H1 (cell line): ENCODE measurements around the gene FBLN2. TPM values are rescaled to one million over a fixed set of nuclear protein-coding genes. Genes with fewer than 3 reads are reported as not detected.

Experiments
- CTCF ChIA-PET: fragments of 300-600 bp; sonication (Branson Sonifier 250); formaldehyde crosslinking; loops from one replicate; lab custom pipeline; 2021; ENCODE audit not compliant: partially characterized antibody; lab: Charles Lee
- POLR2A ChIA-PET: fragments of 300-600 bp; sonication (Branson Sonifier 250); formaldehyde crosslinking; loops from one replicate; lab custom pipeline; 2021; ENCODE audit warnings: inconsistent platforms; ENCODE audit not compliant: partially characterized antibody; lab: Charles Lee
- DNase-seq, 2 experiments: peaks; one replicate each; pipeline versions ENCODE4 v3.0.0 to v3.0.0-alpha.2; 2010 to 2022; ENCODE audit warnings: low spot score in 2 of 2, low read depth in 1 of 2, mixed read lengths in 1 of 2
- FAIRE-seq: peaks from 2 replicates; lab custom pipeline; 2011; peaks lifted over from hg19 to GRCh38; lab: Jason Lieb, UNC
- H2AFZ ChIP-seq: 2 replicates; pipeline ENCODE4 v1.8.1; 2012; ENCODE audit warnings: low read length, inconsistent platforms
- H2AK5ac ChIP-seq: 2 replicates; pipeline ENCODE4 v1.6.1; 2013; ENCODE audit warnings: low read depth, low read length
- H2BK120ac ChIP-seq: replicated peaks from 2 replicates; pipeline ENCODE3; 2013; ENCODE audit warnings: low read depth, low read length, inconsistent platforms
- H2BK12ac ChIP-seq: 2 replicates; pipeline ENCODE4 v1.6.1; 2013; ENCODE audit warnings: low read depth, low read length
- H2BK15ac ChIP-seq: 2 replicates; pipeline ENCODE4 v1.6.1; 2013; ENCODE audit warnings: low read length
- H2BK20ac ChIP-seq: 2 replicates; pipeline ENCODE4 v1.6.1; 2013; ENCODE audit warnings: low read length
- H2BK5ac ChIP-seq: 2 replicates; pipeline ENCODE4 v1.6.1; 2013; ENCODE audit warnings: low read depth, low read length
- H3K14ac ChIP-seq: 2 replicates; pipeline ENCODE4 v1.6.1; 2013; ENCODE audit warnings: inconsistent platforms; ENCODE audit not compliant: insufficient read length
- H3K18ac ChIP-seq: 2 replicates; pipeline ENCODE4 v1.6.1; 2013; ENCODE audit warnings: low read length; ENCODE audit errors: extremely low read depth
- H3K23ac ChIP-seq: 2 replicates; pipeline ENCODE4 v1.6.1; 2013; ENCODE audit warnings: inconsistent platforms; ENCODE audit not compliant: insufficient read length
- H3K23me2 ChIP-seq: 2 replicates; pipeline ENCODE4 v1.6.1; 2013; ENCODE audit warnings: low read depth, low read length
- H3K27ac ChIP-seq: 2 replicates; pipeline ENCODE4 v1.6.1; 2011; ENCODE audit warnings: low read depth, low read length, inconsistent platforms
- H3K27me3 ChIP-seq, 4 experiments: replicated peaks in 1 of 4; 1 replicate in 1 of 4; 2 replicates in 3 of 4; pipeline versions ENCODE4 v1.6.1 to v1.8.1; 2011 to 2013; ENCODE audit warnings: low read length in 3 of 4, mild to moderate bottlenecking in 3 of 4, inconsistent platforms in 2 of 4, mixed read lengths in 2 of 4, moderate library complexity in 1 of 4; ENCODE audit not compliant: control insufficient read depth in 3 of 4, insufficient read depth in 3 of 4; ENCODE audit errors: extremely low read depth in 1 of 4
- H3K36me3 ChIP-seq, 4 experiments: 2 replicates each; pipeline versions ENCODE4 v1.6.1 to v1.8.1; 2011 to 2013; ENCODE audit warnings: mild to moderate bottlenecking in 4 of 4, low read length in 3 of 4, moderate library complexity in 2 of 4, control low read depth in 1 of 4, inconsistent platforms in 1 of 4; ENCODE audit not compliant: insufficient read depth in 4 of 4, control insufficient read depth in 2 of 4
- H3K4ac ChIP-seq: replicated peaks from 2 replicates; pipeline ENCODE3; 2013; ENCODE audit warnings: low read length, low read depth, mixed read lengths, inconsistent platforms; ENCODE audit not compliant: insufficient read length
- H3K4me1 ChIP-seq, 4 experiments: replicated peaks in 1 of 4; 1 replicate in 1 of 4; 2 replicates in 3 of 4; pipeline versions ENCODE4 v1.6.1 to v1.8.1; 2011 to 2013; ENCODE audit warnings: low read length in 3 of 4, inconsistent platforms in 2 of 4, mixed read lengths in 1 of 4; ENCODE audit not compliant: insufficient read depth in 4 of 4, control insufficient read depth in 3 of 4
- H3K4me2 ChIP-seq, 2 experiments: 2 replicates each; pipeline versions ENCODE4 v1.6.1 to v1.8.1; 2011 to 2013; ENCODE audit warnings: low read depth in 2 of 2, low read length in 2 of 2, control low read depth in 1 of 2, inconsistent platforms in 1 of 2, mild to moderate bottlenecking in 1 of 2; ENCODE audit not compliant: insufficient read depth in 1 of 2
- H3K4me3 ChIP-seq, 4 experiments: fragments of 200-600, 300-600 bp in 1 of 4; sonication (generic), shearing (Covaris generic), sonication (Bioruptor Twin) in 1 of 4; 2 replicates each; pipeline versions ENCODE4 v1.5.1 to v1.8.1; 2011 to 2016; ENCODE audit warnings: low read length in 4 of 4, low read depth in 3 of 4, control low read depth in 2 of 4, inconsistent platforms in 2 of 4, mild to moderate bottlenecking in 2 of 4, mixed read lengths in 1 of 4, moderate library complexity in 1 of 4; ENCODE audit not compliant: insufficient read depth in 2 of 4; ENCODE audit errors: extremely low read depth in 1 of 4
- H3K56ac ChIP-seq: replicated peaks from 2 replicates; pipeline ENCODE3; 2013; ENCODE audit warnings: low read depth, mild to moderate bottlenecking, mixed read lengths, low read length, inconsistent platforms; ENCODE audit not compliant: insufficient read length
- H3K79me1 ChIP-seq: 2 replicates; pipeline ENCODE4 v1.6.1; 2013; ENCODE audit warnings: low read depth, low read length, control low read depth
- H3K79me2 ChIP-seq, 2 experiments: 2 replicates each; pipeline versions ENCODE4 v1.6.1 to v1.8.1; 2012 to 2013; ENCODE audit warnings: low read length in 2 of 2, mild to moderate bottlenecking in 2 of 2, inconsistent platforms in 1 of 2; ENCODE audit not compliant: insufficient read depth in 2 of 2, control insufficient read depth in 1 of 2
- H3K9ac ChIP-seq, 4 experiments: replicated peaks in 1 of 4; 1 replicate in 1 of 4; 2 replicates in 3 of 4; pipeline versions ENCODE4 v1.6.1 to v1.8.1; 2011 to 2013; ENCODE audit warnings: low read depth in 3 of 4, low read length in 3 of 4, control low read depth in 2 of 4, mild to moderate bottlenecking in 2 of 4, moderate library complexity in 2 of 4, inconsistent platforms in 1 of 4; ENCODE audit errors: extremely low read depth in 1 of 4
- H3K9me3 ChIP-seq, 2 experiments: 2 replicates each; pipeline versions ENCODE4 v1.6.1 to v1.8.1; 2012 to 2013; ENCODE audit warnings: mild to moderate bottlenecking in 2 of 2, moderate library complexity in 2 of 2, control low read depth in 1 of 2, inconsistent platforms in 1 of 2, low read depth in 1 of 2, low read length in 1 of 2, mixed read lengths in 1 of 2; ENCODE audit not compliant: insufficient read depth in 2 of 2
- H4K20me1 ChIP-seq, 2 experiments: replicated peaks in 1 of 2; 2 replicates each; pipeline versions ENCODE3 to v1.8.1; 2011 to 2013; ENCODE audit warnings: inconsistent platforms in 2 of 2, low read length in 2 of 2, mild to moderate bottlenecking in 1 of 2; ENCODE audit not compliant: insufficient read depth in 2 of 2, control insufficient read depth in 1 of 2
- H4K5ac ChIP-seq: 2 replicates; pipeline ENCODE4 v1.6.1; 2013; ENCODE audit warnings: low read length, low read depth, mixed read lengths, inconsistent platforms; ENCODE audit not compliant: insufficient read length
- H4K8ac ChIP-seq: 2 replicates; pipeline ENCODE4 v1.8.0; 2013; ENCODE audit warnings: mild to moderate bottlenecking, moderate library complexity, low read length, inconsistent platforms; ENCODE audit not compliant: insufficient read depth; ENCODE audit errors: extremely low read depth
- H4K91ac ChIP-seq: replicated peaks from 2 replicates; pipeline ENCODE3; 2013; ENCODE audit warnings: low read length, mixed read lengths, inconsistent platforms; ENCODE audit not compliant: insufficient read length
- BCL11A ChIP-seq, 2 experiments: IDR thresholded peaks; one replicate each; pipeline ENCODE4 v1.6.1; 2011; ENCODE audit warnings: low read depth in 2 of 2, low read length in 2 of 2, mild to moderate bottlenecking in 2 of 2
- KDM4A ChIP-seq: IDR thresholded peaks from one replicate; pipeline ENCODE4 v1.7.1; 2012; ENCODE audit warnings: low read depth, mild to moderate bottlenecking, moderate library complexity, low read length, inconsistent platforms; ENCODE audit not compliant: severe bottlenecking
- KDM5A ChIP-seq: fragments of 200-600 bp; IDR thresholded peaks from 2 replicates; pipeline ENCODE4 v1.7.1; 2012; ENCODE audit warnings: mild to moderate bottlenecking, low read length, inconsistent platforms, mixed read lengths
- POLR2AphosphoS5 ChIP-seq: IDR thresholded peaks from 2 replicates; pipeline ENCODE4 v1.6.1; 2011; ENCODE audit warnings: low read depth, low read length
- RNF2 ChIP-seq: fragments of 200-900, 300-1000 bp; sonication (generic); IDR thresholded peaks from 2 replicates; pipeline ENCODE4 v1.7.1; 2016; ENCODE audit warnings: borderline replicate concordance, low read depth, mild to moderate bottlenecking, antibody characterized with exemption, low read length; ENCODE audit not compliant: poor library complexity, severe bottlenecking; ENCODE audit errors: missing control alignments
- TEAD4 ChIP-seq: IDR thresholded peaks from 2 replicates; pipeline ENCODE4 v1.6.1; 2012; ENCODE audit warnings: low read depth, low read length, inconsistent platforms, mixed read lengths
- ZNF274 ChIP-seq: IDR thresholded peaks from 2 replicates; pipeline ENCODE4 v1.7.0; 2012; ENCODE audit warnings: low read length, borderline replicate concordance; ENCODE audit errors: extremely low read depth
- WGBS, 2 experiments: shearing (Covaris generic) in 1 of 2; methylation state at CpG; one replicate each; pipeline versions ENCODE4 v1.1.6 to v1.1.7; 2013 to 2015; ENCODE audit warnings: low lambda C conversion rate in 2 of 2, mixed read lengths in 2 of 2, inconsistent platforms in 1 of 2, low coverage in 1 of 2, missing lambda C conversion rate in 1 of 2; ENCODE audit not compliant: insufficient replicate concordance in 2 of 2, insufficient coverage in 1 of 2, insufficient read length in 1 of 2; ENCODE audit errors: extremely low coverage in 1 of 2, missing lambda C conversion rate in 1 of 2; 5-methylcytosine and 5-hydroxymethylcytosine counted together
- polyA plus RNA-seq, 7 experiments: library from polyadenylated mRNA; depleted of rRNA in 3 of 7; stranded (reverse) in 5 of 7; unstranded in 2 of 7; fragments of >200 nt in 5 of 7; fragments of 200-250 nt in 2 of 7; gene quantifications; 1 replicate in 5 of 7; 2 replicates in 1 of 7; 4 replicates in 1 of 7; pipeline versions ENCODE4 v1.2.1 to v1.2.3, GENCODE V29; 2011 to 2013; ENCODE audit warnings: missing spikeins in 2 of 7, mixed read lengths in 2 of 7
- total RNA-seq: library from RNA; stranded (reverse); fragmentation: NEBNext Ultra II Directional; extraction: Animal tissue kit (Norgen Biotek cat#: 25700); gene quantifications from 2 replicates; pipeline ENCODE4 v1.2.1, GENCODE V29; 2021

FBLN2 gene
- total and polyA plus RNA-seq, 2 of the 8 experiments (the other 6 are each of a cell fraction or from before 2014, with no cell fraction given) = 17.4 to 24.2 TPM

GRCh38 chr3:13580256-13581023 lies 31.5 kb downstream of the FBLN2 start:
- Histone ChIP-seq H3K4me1 (peaks cover 0 to 9% (median 1%) of the 10 kb centered on the region in 4 experiments; a peak in 3 of 7 replicates), H3K27me3 (no peaks in the 10 kb centered on the region; a peak in 1 of 7 replicates), H3K36me3 (no peaks in the 10 kb centered on the region), H3K56ac (no peak overlapping the region), H3K14ac (no peak overlapping the region), H2BK12ac (no peak overlapping the region), H3K4me2 (no peak overlapping the region), H2AK5ac (no peak overlapping the region), H2BK120ac (no peak overlapping the region), H3K4ac (no peak overlapping the region), H3K9ac (no peak overlapping the region), H2AFZ (no peak overlapping the region), H3K18ac (no peak overlapping the region), H3K79me2 (no peaks in the 10 kb centered on the region), H4K5ac (no peak overlapping the region), H2BK20ac (no peak overlapping the region), H4K20me1 (no peaks in the 10 kb centered on the region), H3K27ac (no peak overlapping the region), H3K4me3 (no peak overlapping the region), H2BK15ac (no peak overlapping the region), H4K8ac (no peak overlapping the region), H3K23ac (no peak overlapping the region), H2BK5ac (no peak overlapping the region), H3K23me2 (no peaks in the 10 kb centered on the region), H3K9me3 (no peaks in the 10 kb centered on the region), H4K91ac (peak overlapping the region; percentile 47), H3K79me1 (no peaks in the 10 kb centered on the region; the same call in 1 of the 2 replicates)
- no peak for FAIRE-seq
- 92% methylated on average over 20 of the region's 20 CpGs; no CpG with 5 or more reads in 1 of the 2 experiments for WGBS, 2 experiments
- no peak for DNase-seq
- TF ChIP-seq BCL11A (IDR thresholded peaks at IDR 0.05; ENCODE audit: low read depth in 2 of 2, low read length in 2 of 2) = no peak
- TF ChIP-seq ZNF274 = no peak
- no peak for TF ChIP-seq KDM4A
- no peak for TF ChIP-seq RNF2
- TF ChIP-seq TEAD4 = no peak
- TF ChIP-seq KDM5A = no peak
- no peak for TF ChIP-seq POLR2AphosphoS5
- CTCF ChIA-PET = interaction anchor here (0.6 to 3.0 kb wide), 13 partner anchors 10 to 353 kb away, joined by 3 to 9 read pairs (median 3); no protein-coding TSS in a partner anchor
- POLR2A ChIA-PET = no interaction called here
